CD4-positive, CD25-positive, alpha-beta regulatory T cell (primary cell): ENCODE data around the gene TOMM22. TPM values are rescaled to one million over a fixed set of nuclear protein-coding genes. Genes with fewer than 3 reads are reported as not detected.

Experiments
- ATAC-seq, 2 donors: fragments of 150-1000 bp; cut with Tn5 transposase; one replicate each; pipeline ENCODE4 v1.10.0; 2021; ENCODE audit warnings: low read depth in 2 of 2, moderate number of reproducible peaks in 2 of 2, moderate library complexity in 1 of 2
- DNase-seq, 3 donors: peaks; one replicate each; pipeline versions ENCODE4 v3.0.0 to v3.0.0-alpha.2; 2012 to 2022; ENCODE audit warnings: mixed read lengths in 1 of 3
- H3K27ac ChIP-seq: one replicate; pipeline ENCODE4 v1.7.0; 2013; ENCODE audit warnings: mild to moderate bottlenecking, low read length; ENCODE audit not compliant: insufficient read depth, poor library complexity, severe bottlenecking
- H3K27me3 ChIP-seq: one replicate; pipeline ENCODE4 v1.7.0; 2013; ENCODE audit warnings: low read length; ENCODE audit not compliant: control insufficient read depth, insufficient read depth
- H3K36me3 ChIP-seq: one replicate; pipeline ENCODE4 v1.7.0; 2013; ENCODE audit warnings: mild to moderate bottlenecking, low read length, moderate library complexity; ENCODE audit not compliant: control insufficient read depth, insufficient read depth
- H3K4me1 ChIP-seq: 2 replicates; pipeline ENCODE4 v1.7.0; 2013; ENCODE audit warnings: mild to moderate bottlenecking, low read length; ENCODE audit not compliant: insufficient read depth, control insufficient read depth, poor library complexity, severe bottlenecking
- H3K4me3 ChIP-seq: one replicate; pipeline ENCODE4 v1.7.0; 2013; ENCODE audit warnings: low read depth, mild to moderate bottlenecking, low read length, moderate library complexity
- H3K9me3 ChIP-seq, 2 experiments: 1 replicate in 1 of 2; 2 replicates in 1 of 2; pipeline ENCODE4 v1.7.0; 2013; ENCODE audit warnings: low read length in 2 of 2, mild to moderate bottlenecking in 1 of 2, moderate library complexity in 1 of 2; ENCODE audit not compliant: control insufficient read depth in 2 of 2
- H3K27ac Mint-ChIP-seq, 3 donors: one replicate each; pipeline ENCODE4 v1.8.0; 2020 to 2022; ENCODE audit warnings: mild to moderate bottlenecking in 3 of 3, mixed read lengths in 3 of 3, moderate library complexity in 2 of 3
- H3K27me3 Mint-ChIP-seq: one replicate; pipeline ENCODE4 v1.8.0; 2022; ENCODE audit warnings: mild to moderate bottlenecking, mixed read lengths
- H3K36me3 Mint-ChIP-seq: one replicate; pipeline ENCODE4 v1.8.0; 2020; ENCODE audit warnings: mixed read lengths
- H3K4me1 Mint-ChIP-seq, 4 donors: one replicate each; pipeline ENCODE4 v1.8.0; 2020 to 2022; ENCODE audit warnings: mixed read lengths in 4 of 4, mild to moderate bottlenecking in 1 of 4
- H3K4me3 Mint-ChIP-seq, 4 donors: one replicate each; pipeline ENCODE4 v1.8.0; 2020 to 2022; ENCODE audit warnings: mild to moderate bottlenecking in 4 of 4, mixed read lengths in 4 of 4, moderate library complexity in 3 of 4
- H3K9me3 Mint-ChIP-seq, 7 donors: one replicate each; pipeline ENCODE4 v1.8.0; 2020 to 2022; ENCODE audit warnings: mixed read lengths in 7 of 7, mild to moderate bottlenecking in 3 of 7, moderate library complexity in 2 of 7
- polyA plus RNA-seq, 4 donors: library from polyadenylated mRNA; unstranded; fragments of 300-500 nt; fragmentation: Illumina TruSeq; gene quantifications; one replicate each; pipeline ENCODE4 v1.2.3, GENCODE V29; 2021
- total RNA-seq: library from RNA; stranded (reverse); gene quantifications from one replicate; pipeline ENCODE4 v1.2.3, GENCODE V29; 2022

Gene TOMM22
- total and polyA plus RNA-seq, 5 donors from 2014 or later, result 58.4 to 72.7 (median 63.5) TPM

DNA sequence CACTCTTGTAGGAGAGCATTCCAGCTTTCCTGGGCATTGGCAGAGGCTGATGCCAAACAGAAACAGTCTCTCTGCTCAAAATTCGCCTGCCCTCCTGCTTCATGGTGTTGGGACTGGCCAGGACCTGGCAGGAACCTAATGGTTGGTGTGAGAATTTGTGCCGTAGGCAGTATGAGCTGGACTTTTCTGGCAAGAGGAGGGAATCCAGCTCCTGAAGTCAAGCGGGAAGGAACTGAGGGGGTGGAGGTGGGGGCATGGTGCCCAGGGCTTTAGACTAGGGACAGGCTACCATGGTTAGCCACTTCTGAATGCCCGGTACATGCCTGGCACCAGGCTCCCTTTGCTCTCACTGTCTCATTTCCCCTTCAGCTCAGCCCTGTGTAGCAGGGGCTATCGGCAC is 6.9 kb upstream of the TOMM22 start:
- Mint-ChIP-seq H3K4me1 (peaks cover 0 to 2% (median under 1%) of the 10 kb centered on the region in 4 donors), H3K27ac (peak overlapping the region in 1 of 3 donors; percentile 23), H3K9me3 (no peaks in the 10 kb centered on the region), H3K27me3 (peaks cover 5% of the 10 kb centered on the region), H3K36me3 (peaks cover 22% of the 10 kb centered on the region), H3K4me3 (no peak overlapping the region)
- no peaks in the 10 kb centered on the region for H3K27me3 ChIP-seq
- H3K4me1 ChIP-seq, result no peaks in the 10 kb centered on the region
- ATAC-seq (no peak), DNase-seq (no peak)
- no peaks in the 10 kb centered on the region for H3K9me3 ChIP-seq
- H3K36me3 ChIP-seq, result peaks cover 21% of the 10 kb centered on the region
- H3K27ac ChIP-seq, result no peak overlapping the region
- no peak overlapping the region for H3K4me3 ChIP-seq

DNA sequence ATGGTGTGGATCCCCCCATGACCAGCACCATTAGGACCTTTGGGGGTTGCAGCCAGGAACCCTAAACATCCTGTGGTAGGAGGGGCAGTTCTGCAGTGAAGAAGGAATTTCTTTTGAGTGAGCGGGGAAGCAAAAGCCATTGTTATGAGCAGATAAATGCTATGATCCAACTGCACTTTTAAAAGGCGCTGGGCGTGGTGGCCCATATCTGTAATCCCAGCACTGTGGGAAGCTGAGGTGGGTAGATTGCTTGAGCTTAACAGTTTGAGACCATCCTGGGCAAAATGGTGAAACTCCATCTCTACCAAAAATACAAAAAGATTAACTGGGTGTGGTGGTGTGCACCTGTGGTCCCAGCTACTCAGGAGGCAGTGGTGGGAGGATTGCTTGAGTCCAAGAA is 5.9 kb upstream of the TOMM22 start:
- no peaks in the 10 kb centered on the region for H3K4me1 ChIP-seq
- H3K9me3 ChIP-seq, result no peaks in the 10 kb centered on the region
- peaks cover 5% of the 10 kb centered on the region for H3K27me3 Mint-ChIP-seq
- H3K36me3 ChIP-seq, result peaks cover 18% of the 10 kb centered on the region
- H3K36me3 Mint-ChIP-seq, result peaks cover 18% of the 10 kb centered on the region
- H3K27me3 ChIP-seq, result no peaks in the 10 kb centered on the region
- H3K4me3 ChIP-seq, result no peak overlapping the region
- peak overlapping the region in 2 of 3 donors; percentile 49 to 73 for H3K27ac Mint-ChIP-seq
- no peak for ATAC-seq
- H3K9me3 Mint-ChIP-seq, result no peaks in the 10 kb centered on the region
- no peak overlapping the region for H3K27ac ChIP-seq
- H3K4me1 Mint-ChIP-seq, result peaks cover 0 to 2% (median 0%) of the 10 kb centered on the region in 4 donors
- no peak for DNase-seq
- H3K4me3 Mint-ChIP-seq, result no peak overlapping the region

- ATAC-seq (no peak), DNase-seq (no peak)
- no peak overlapping the region for H3K4me3 ChIP-seq
- Mint-ChIP-seq H3K9me3 (no peaks in the 10 kb centered on the region), H3K36me3 (peaks cover 18% of the 10 kb centered on the region), H3K27me3 (no peaks in the 10 kb centered on the region), H3K27ac (no peak overlapping the region), H3K4me1 (peaks cover 6 to 21% (median 15%) of the 10 kb centered on the region in 4 donors), H3K4me3 (no peak overlapping the region)
- peaks cover 17% of the 10 kb centered on the region for H3K4me1 ChIP-seq
- peaks cover 53% of the 10 kb centered on the region for H3K36me3 ChIP-seq
- H3K9me3 ChIP-seq, result no peaks in the 10 kb centered on the region
- H3K27me3 ChIP-seq, result no peaks in the 10 kb centered on the region
- H3K27ac ChIP-seq, result no peak overlapping the region
Measured at GRCh38 chr22:38684895-38685294, 3.1 kb downstream of the TOMM22 start.

DNA sequence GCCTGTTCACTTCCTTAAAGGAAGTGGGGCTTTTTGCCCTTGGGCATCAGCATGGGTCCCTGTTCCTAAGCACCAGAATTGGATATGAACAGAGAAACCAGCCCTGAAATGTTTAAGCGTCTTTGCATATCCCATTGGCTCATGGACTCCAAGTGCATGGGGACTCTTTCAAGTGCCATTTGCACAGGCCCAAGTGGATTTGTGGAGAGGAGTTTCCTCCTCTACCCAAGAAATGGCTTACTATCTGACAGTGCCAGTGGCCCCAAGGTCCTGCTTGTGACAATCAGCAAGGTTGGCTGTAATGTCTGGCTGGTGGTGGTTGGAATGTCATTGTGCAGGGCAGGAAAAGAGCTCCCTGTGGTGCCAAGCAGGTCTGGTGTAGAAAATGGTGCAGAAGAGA is 4.0 kb downstream of the TOMM22 start:
- Histone ChIP-seq H3K36me3 (peaks cover 53% of the 10 kb centered on the region), H3K4me1 (peaks cover 17% of the 10 kb centered on the region), H3K9me3 (no peaks in the 10 kb centered on the region), H3K4me3 (no peak overlapping the region), H3K27ac (no peak overlapping the region), H3K27me3 (no peaks in the 10 kb centered on the region)
- Mint-ChIP-seq H3K36me3 (peaks cover 18% of the 10 kb centered on the region), H3K9me3 (no peaks in the 10 kb centered on the region), H3K27me3 (no peaks in the 10 kb centered on the region), H3K4me3 (no peak overlapping the region), H3K4me1 (peaks cover 6 to 21% (median 16%) of the 10 kb centered on the region in 4 donors), H3K27ac (no peak overlapping the region)
- no peak for DNase-seq
- no peak for ATAC-seq

DNA sequence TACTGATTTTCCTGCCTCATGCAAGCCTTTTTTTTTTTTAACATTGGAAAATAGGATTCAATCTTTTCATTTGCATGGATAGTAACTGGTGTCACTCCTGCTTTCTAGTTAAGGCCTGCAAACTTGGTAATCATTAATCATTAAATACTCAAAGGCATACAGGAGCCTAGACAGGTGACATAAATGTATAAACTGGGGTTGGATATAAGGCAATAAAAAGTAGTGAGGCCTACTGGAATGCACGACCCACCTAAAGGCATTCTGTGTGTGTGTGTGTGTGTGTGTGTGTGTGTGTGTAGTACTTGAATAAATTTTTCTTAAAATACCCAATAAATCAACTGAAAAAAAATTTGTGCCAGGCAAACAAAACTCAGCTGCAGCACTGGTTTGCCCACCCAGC is 7.9 kb downstream of the TOMM22 start:
- ATAC-seq, result no peak
- Mint-ChIP-seq H3K36me3 (peaks cover 30% of the 10 kb centered on the region), H3K9me3 (no peaks in the 10 kb centered on the region)

GRCh38 chr22:38694049-38694448 is 12.3 kb downstream of the TOMM22 start:
- peaks cover 26% of the 10 kb centered on the region for H3K36me3 Mint-ChIP-seq
- no peaks in the 10 kb centered on the region for H3K9me3 Mint-ChIP-seq
- no peaks in the 10 kb centered on the region for H3K27me3 ChIP-seq
- peaks cover 8% of the 10 kb centered on the region for H3K36me3 ChIP-seq
- ATAC-seq, result no peak
- H3K4me1 ChIP-seq, result peaks cover 35% of the 10 kb centered on the region
- H3K4me3 ChIP-seq, result no peak overlapping the region
- H3K9me3 ChIP-seq, result no peaks in the 10 kb centered on the region
- no peaks in the 10 kb centered on the region for H3K27me3 Mint-ChIP-seq
- no peak for DNase-seq
- H3K27ac Mint-ChIP-seq, result peak overlapping the region in 1 of 3 donors; percentile 4
- no peak overlapping the region for H3K27ac ChIP-seq
- peaks cover 38 to 59% (median 49%) of the 10 kb centered on the region in 4 donors for H3K4me1 Mint-ChIP-seq
- H3K4me3 Mint-ChIP-seq, result no peak overlapping the region

More for the DNA sequence above, 7.9 kb downstream of the TOMM22 start:
- Histone ChIP-seq H3K4me3 (no peak overlapping the region), H3K27ac (no peak overlapping the region), H3K4me1 (no peaks in the 10 kb centered on the region), H3K9me3 (no peaks in the 10 kb centered on the region), H3K36me3 (peaks cover 46% of the 10 kb centered on the region), H3K27me3 (no peaks in the 10 kb centered on the region)
- peaks cover 10 to 23% (median 18%) of the 10 kb centered on the region in 4 donors for H3K4me1 Mint-ChIP-seq
- H3K27me3 Mint-ChIP-seq, result no peaks in the 10 kb centered on the region
- H3K27ac Mint-ChIP-seq, result no peak overlapping the region
- no peak for DNase-seq
- H3K4me3 Mint-ChIP-seq, result no peak overlapping the region

- ATAC-seq, result no peak
- peaks cover 7% of the 10 kb centered on the region for H3K36me3 ChIP-seq
- peak overlapping the region; percentile 36 for H3K27ac ChIP-seq
- H3K9me3 ChIP-seq, result no peaks in the 10 kb centered on the region
- H3K27me3 ChIP-seq, result no peaks in the 10 kb centered on the region
- peaks cover 44% of the 10 kb centered on the region for H3K4me1 ChIP-seq
- Mint-ChIP-seq H3K9me3 (no peaks in the 10 kb centered on the region), H3K27me3 (no peaks in the 10 kb centered on the region), H3K4me1 (peaks cover 46 to 68% (median 54%) of the 10 kb centered on the region in 4 donors), H3K27ac (peak overlapping the region; percentile 1 to 79 (median 72)), H3K4me3 (no peak overlapping the region), H3K36me3 (peaks cover 26% of the 10 kb centered on the region)
- DNase-seq, result no peak
- peak overlapping the region; percentile 4 for H3K4me3 ChIP-seq
Measured at GRCh38 chr22:38694940-38695339, 13.2 kb downstream of the TOMM22 start.
